GM12878 (cell line): ENCODE data around the gene TH.

ENCODE experiments used
- CEBPB ChIP-seq, 2 experiments: fragments of 150-350 bp in 1 of 2; IDR thresholded peaks; 2 replicates each; pipeline ENCODE4 v1.6.1; 2012 to 2014; ENCODE audit warnings: low read depth in 2 of 2, low read length in 2 of 2, borderline replicate concordance in 1 of 2, inconsistent platforms in 1 of 2
- CHD2 ChIP-seq: IDR thresholded peaks from 2 replicates; pipeline ENCODE4 v1.6.1; 2011; ENCODE audit warnings: low read depth, low read length, improper control_type of control experiment, borderline replicate concordance
- CTCF ChIP-seq, 3 experiments: IDR thresholded peaks in 2 of 3; conservative IDR thresholded peaks in 1 of 3; 2 replicates each; pipeline ENCODE4 v1.5.1; 2011; ENCODE audit warnings: low read depth in 3 of 3, low read length in 3 of 3, mild to moderate bottlenecking in 3 of 3, control low read depth in 2 of 3, moderate library complexity in 2 of 3, inconsistent platforms in 1 of 3, mixed read lengths in 1 of 3; ENCODE audit not compliant: control insufficient read depth in 2 of 3, insufficient read depth in 1 of 3; ENCODE audit errors: extremely low read depth in 1 of 3
- EZH2 ChIP-seq: IDR thresholded peaks from 2 replicates; pipeline ENCODE4 v1.6.1; 2012; ENCODE audit warnings: low read depth, mild to moderate bottlenecking, control low read depth, inconsistent platforms, low read length, borderline replicate concordance; ENCODE audit not compliant: control insufficient read depth
- FOXM1 ChIP-seq: IDR thresholded peaks from 2 replicates; pipeline ENCODE4 v1.6.1; 2012; ENCODE audit warnings: low read depth, mild to moderate bottlenecking, inconsistent platforms, low read length, moderate library complexity
- HDAC2 ChIP-seq: fragments of 200-600 bp; sonication (generic); IDR thresholded peaks from 2 replicates; pipeline ENCODE4 v1.6.1; 2017
- POLR2AphosphoS5 ChIP-seq: IDR thresholded peaks from 2 replicates; pipeline ENCODE4 v1.6.1; 2011; ENCODE audit warnings: mild to moderate bottlenecking, low read length, inconsistent platforms
- SIN3A ChIP-seq: IDR thresholded peaks from 2 replicates; pipeline ENCODE4 v1.6.1; 2012; ENCODE audit warnings: low read depth, low read length, improper control_type of control experiment
- TBL1XR1 ChIP-seq: IDR thresholded peaks from 2 replicates; pipeline ENCODE4 v1.6.1; 2012; ENCODE audit warnings: low read depth, low read length, improper control_type of control experiment
- TCF3 ChIP-seq: IDR thresholded peaks from 2 replicates; pipeline ENCODE4 v1.6.1; 2012; ENCODE audit warnings: low read depth, mild to moderate bottlenecking, low read length, borderline replicate concordance; ENCODE audit not compliant: insufficient read depth
- ZBTB11 ChIP-seq: fragments of 450-650 bp; formaldehyde crosslinking; IDR thresholded peaks from 2 replicates; pipeline ENCODE4 v1.5.0; 2022; ENCODE audit warnings: mild to moderate bottlenecking, missing genetic modification characterization

GRCh38 chr11:2149460-2149859 lies 22.2 kb downstream of the TH start:
- TF ChIP-seq CHD2 (no peak), POLR2AphosphoS5 (no peak), TBL1XR1 (no peak), TCF3 (no peak), ZBTB11 (CRISPR knock-in tag) (no peak), CEBPB (IDR thresholded peaks at IDR 0.05; ENCODE audit: borderline replicate concordance in 1 of 2, low read depth in 2 of 2, low read length in 2 of 2) (no peak), EZH2 (no peak), FOXM1 (no peak), CTCF (IDR thresholded peaks at IDR 0.05 in 2 of 3, conservative IDR thresholded peaks at IDR 0.05 in 1 of 3; ENCODE audit: control insufficient read depth in 2 of 3, extremely low read depth in 1 of 3, insufficient read depth in 1 of 3, low read depth in 3 of 3, low read length in 3 of 3) (no peak), HDAC2 (no peak), SIN3A (no peak)
